HepG2 (cell line): ENCODE data around the gene CBLN3. TPM values are rescaled to one million over a fixed set of nuclear protein-coding genes. Genes with fewer than 3 reads are reported as not detected.

ENCODE experiments used
- CTCF ChIP-seq: sonication (generic); formaldehyde crosslinking; IDR thresholded peaks from 2 replicates; pipeline ENCODE4 v1.5.0; 2020; ENCODE audit warnings: mild to moderate bottlenecking, missing genetic modification reagents, moderate library complexity
- FOXO4 ChIP-seq: sonication (generic); formaldehyde crosslinking; conservative IDR thresholded peaks from 2 replicates; pipeline ENCODE4 v1.8.1; 2023; ENCODE audit warnings: missing genetic modification reagents
- HBP1 ChIP-seq: IDR thresholded peaks from 2 replicates; pipeline ENCODE4 v1.6.1; 2016; ENCODE audit warnings: low read depth, control low read depth
- MATR3 ChIP-seq: sonication (generic); formaldehyde crosslinking; IDR thresholded peaks from 2 replicates; pipeline ENCODE4 v1.4.0; 2020; ENCODE audit warnings: missing genetic modification reagents
- PHB2 ChIP-seq: fragments of 450-650 bp; IDR thresholded peaks from 2 replicates; pipeline ENCODE4 v1.6.1; 2018; ENCODE audit not compliant: partially characterized antibody
- RELA ChIP-seq: sonication (generic); formaldehyde crosslinking; IDR thresholded peaks from 2 replicates; pipeline ENCODE4 v1.4.0; 2020; ENCODE audit warnings: missing genetic modification reagents
- SNAPC4 ChIP-seq: sonication (generic); formaldehyde crosslinking; IDR thresholded peaks from 2 replicates; pipeline ENCODE4 v1.4.0; 2020; ENCODE audit warnings: mild to moderate bottlenecking, missing genetic modification reagents
- TARDBP ChIP-seq: sonication (generic); formaldehyde crosslinking; IDR thresholded peaks from 2 replicates; pipeline ENCODE4 v1.8.0; 2022; ENCODE audit warnings: mild to moderate bottlenecking, missing genetic modification reagents
- TBX2 ChIP-seq: sonication (generic); formaldehyde crosslinking; IDR thresholded peaks from 2 replicates; pipeline ENCODE4 v1.5.0; 2020; ENCODE audit warnings: missing genetic modification reagents, mild to moderate bottlenecking, borderline replicate concordance
- ZBTB10 ChIP-seq: sonication (generic); formaldehyde crosslinking; IDR thresholded peaks from 2 replicates; pipeline ENCODE4 v1.4.0; 2020; ENCODE audit warnings: missing genetic modification reagents, borderline replicate concordance
- ZNF234 ChIP-seq: sonication (generic); formaldehyde crosslinking; conservative IDR thresholded peaks from 2 replicates; pipeline ENCODE4 v1.5.1; 2020; ENCODE audit warnings: mild to moderate bottlenecking, missing genetic modification reagents
- ZNF276 ChIP-seq: sonication (generic); formaldehyde crosslinking; IDR thresholded peaks from 2 replicates; pipeline ENCODE4 v1.4.0; 2020; ENCODE audit warnings: mild to moderate bottlenecking, low read depth, missing genetic modification reagents
- ZNF644 ChIP-seq: IDR thresholded peaks from 2 replicates; pipeline ENCODE4 v1.6.1; 2016; ENCODE audit warnings: low read depth
- polyA plus RNA-seq, 8 experiments: library from polyadenylated mRNA; depleted of rRNA in 3 of 8; stranded (reverse) in 7 of 8; unstranded in 1 of 8; fragments of >200 nt; fragmentation: Illumina TruSeq in 4 of 8; extraction: Trizol in 4 of 8; gene quantifications; 2 replicates each; pipeline versions ENCODE4 v1.2.1 to v1.2.3, GENCODE V29; 2011 to 2016; ENCODE audit warnings: low read depth in 4 of 8, missing spikeins in 1 of 8, mixed read lengths in 1 of 8; ENCODE audit not compliant: insufficient read depth in 1 of 8
- total RNA-seq, 5 experiments: library from RNA; depleted of rRNA; stranded (reverse); fragments of >200 nt; fragmentation: Illumina TruSeq; extraction: Trizol; gene quantifications; 2 replicates each; pipeline ENCODE4 v1.2.3, GENCODE V29; 2016; ENCODE audit warnings: low read depth in 1 of 5

Gene CBLN3
- total and polyA plus RNA-seq, 2 of the 13 experiments (the other 11 are each of a cell fraction or from before 2014, with no cell fraction given) = 0.66 to 0.98 TPM

- TF ChIP-seq SNAPC4 (CRISPR knock-in tag) (peak; percentile 83; the same call in 1 of the 2 replicates), FOXO4 (CRISPR knock-in tag) (no peak), ZNF276 (CRISPR knock-in tag) (peak; percentile 85; the same call in 1 of the 2 replicates), PHB2 (no peak), CTCF (CRISPR knock-in tag) (peak; percentile 50), MATR3 (no peak), ZNF234 (CRISPR knock-in tag) (peak; percentile 95), ZBTB10 (peak; percentile 72; the same call in 1 of the 2 replicates), TARDBP (CRISPR knock-in tag) (peak; percentile 93), RELA (CRISPR knock-in tag) (no peak), ZNF644 (CRISPR knock-in tag) (peak; percentile 27; the same call in 1 of the 2 replicates), TBX2 (CRISPR knock-in tag) (peak; percentile 94), HBP1 (CRISPR knock-in tag) (peak; percentile 84)
Measured at GRCh38 chr14:24442240-24443052, 13.0 kb upstream of the CBLN3 start, which contains the start of gene SDR39U1 (continued).
